Adrenal gland (tissue), 5 donors: ENCODE measurements around the gene GMIP.

ENCODE experiments used
- POLR2A ChIP-seq, 2 donors: fragments of 450-650 bp; IDR thresholded peaks; one replicate each; pipeline ENCODE4 v1.6.1; 2017; ENCODE audit warnings: antibody characterized with exemption in 2 of 2, mild to moderate bottlenecking in 2 of 2, moderate library complexity in 1 of 2
- TF ChIP-seq, protein P1 (sequence below), 6 experiments: fragments of 450-650 bp in 4 of 6; fragments of 200-600 bp in 2 of 6; sonication (generic) in 1 of 6; IDR thresholded peaks; 1 replicate in 5 of 6; 2 replicates in 1 of 6; pipeline versions ENCODE4 v1.5.1 to v1.8.0; 2016 to 2021; ENCODE audit warnings: antibody characterized with exemption in 6 of 6, mild to moderate bottlenecking in 2 of 6, moderate library complexity in 1 of 6
- donor health status: DM: no; HTN: no; CAD: no.

DNA sequence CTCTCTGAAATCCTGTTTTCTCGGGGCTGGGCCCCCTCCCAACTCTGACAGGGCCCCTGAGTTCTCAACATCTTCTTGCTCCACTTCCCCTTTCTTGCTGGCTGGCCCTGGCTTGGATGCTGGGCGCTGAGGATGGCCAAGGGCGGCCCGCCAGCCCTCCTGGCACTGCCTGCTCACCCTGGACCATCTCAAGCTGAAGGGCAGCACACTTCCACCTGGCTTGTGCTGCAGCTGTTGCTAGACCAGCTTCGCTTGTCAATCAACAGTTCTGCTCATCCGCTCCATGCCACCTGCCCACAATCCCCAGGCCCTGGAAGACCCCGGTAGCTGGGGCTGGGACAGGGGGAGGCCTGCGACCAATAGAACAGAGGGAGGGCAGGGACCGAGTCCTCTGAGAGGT is 6.9 kb upstream of the GMIP start:
- TF ChIP-seq, protein P1, sequence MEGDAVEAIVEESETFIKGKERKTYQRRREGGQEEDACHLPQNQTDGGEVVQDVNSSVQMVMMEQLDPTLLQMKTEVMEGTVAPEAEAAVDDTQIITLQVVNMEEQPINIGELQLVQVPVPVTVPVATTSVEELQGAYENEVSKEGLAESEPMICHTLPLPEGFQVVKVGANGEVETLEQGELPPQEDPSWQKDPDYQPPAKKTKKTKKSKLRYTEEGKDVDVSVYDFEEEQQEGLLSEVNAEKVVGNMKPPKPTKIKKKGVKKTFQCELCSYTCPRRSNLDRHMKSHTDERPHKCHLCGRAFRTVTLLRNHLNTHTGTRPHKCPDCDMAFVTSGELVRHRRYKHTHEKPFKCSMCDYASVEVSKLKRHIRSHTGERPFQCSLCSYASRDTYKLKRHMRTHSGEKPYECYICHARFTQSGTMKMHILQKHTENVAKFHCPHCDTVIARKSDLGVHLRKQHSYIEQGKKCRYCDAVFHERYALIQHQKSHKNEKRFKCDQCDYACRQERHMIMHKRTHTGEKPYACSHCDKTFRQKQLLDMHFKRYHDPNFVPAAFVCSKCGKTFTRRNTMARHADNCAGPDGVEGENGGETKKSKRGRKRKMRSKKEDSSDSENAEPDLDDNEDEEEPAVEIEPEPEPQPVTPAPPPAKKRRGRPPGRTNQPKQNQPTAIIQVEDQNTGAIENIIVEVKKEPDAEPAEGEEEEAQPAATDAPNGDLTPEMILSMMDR (IDR thresholded peaks at IDR 0.05): no peak
- no peak for TF ChIP-seq POLR2A (IDR thresholded peaks at IDR 0.05)
